ENCODE measurements around the gene ADAP1. TPM values are rescaled to one million over a fixed set of nuclear protein-coding genes. Genes with fewer than 3 reads are reported as not detected.

Gene ADAP1
- total RNA-seq, 2 donors from 2014 or later, result 3.8 to 6.5 TPM

DNA sequence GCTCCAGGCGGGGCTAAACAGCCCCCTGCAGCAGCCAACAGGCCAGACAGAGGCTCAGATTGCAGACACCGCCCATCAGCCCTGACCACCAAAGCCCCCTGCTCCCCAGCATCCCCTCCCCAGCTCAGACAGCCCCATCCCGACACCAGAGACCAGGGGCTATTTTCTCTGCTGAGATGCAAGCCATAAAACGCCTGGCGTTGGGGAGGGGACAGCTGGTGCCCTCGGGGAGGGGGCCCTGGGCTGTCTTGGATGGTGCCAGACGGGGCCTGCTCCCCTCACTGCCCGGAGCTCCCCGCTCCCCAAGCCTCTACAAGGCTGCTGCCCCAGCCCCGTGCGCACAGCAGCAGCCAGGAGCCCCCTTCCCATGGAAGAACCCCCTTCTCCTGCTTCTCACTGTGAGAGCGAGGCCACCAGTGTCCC is 46.3 kb downstream of the ADAP1 start:
- H3K27ac ChIP-seq (ENCODE audit: low read depth, low read length), result no peak overlapping the region
- no peaks in the 10 kb centered on the region for H3K9me3 Mint-ChIP-seq
- WGBS, 2 experiments (ENCODE audit: insufficient coverage in 1 of 2, insufficient read length in 1 of 2), result 88 to 100% methylated on average over 1 to 12 of the region's 12 CpGs

DNA sequence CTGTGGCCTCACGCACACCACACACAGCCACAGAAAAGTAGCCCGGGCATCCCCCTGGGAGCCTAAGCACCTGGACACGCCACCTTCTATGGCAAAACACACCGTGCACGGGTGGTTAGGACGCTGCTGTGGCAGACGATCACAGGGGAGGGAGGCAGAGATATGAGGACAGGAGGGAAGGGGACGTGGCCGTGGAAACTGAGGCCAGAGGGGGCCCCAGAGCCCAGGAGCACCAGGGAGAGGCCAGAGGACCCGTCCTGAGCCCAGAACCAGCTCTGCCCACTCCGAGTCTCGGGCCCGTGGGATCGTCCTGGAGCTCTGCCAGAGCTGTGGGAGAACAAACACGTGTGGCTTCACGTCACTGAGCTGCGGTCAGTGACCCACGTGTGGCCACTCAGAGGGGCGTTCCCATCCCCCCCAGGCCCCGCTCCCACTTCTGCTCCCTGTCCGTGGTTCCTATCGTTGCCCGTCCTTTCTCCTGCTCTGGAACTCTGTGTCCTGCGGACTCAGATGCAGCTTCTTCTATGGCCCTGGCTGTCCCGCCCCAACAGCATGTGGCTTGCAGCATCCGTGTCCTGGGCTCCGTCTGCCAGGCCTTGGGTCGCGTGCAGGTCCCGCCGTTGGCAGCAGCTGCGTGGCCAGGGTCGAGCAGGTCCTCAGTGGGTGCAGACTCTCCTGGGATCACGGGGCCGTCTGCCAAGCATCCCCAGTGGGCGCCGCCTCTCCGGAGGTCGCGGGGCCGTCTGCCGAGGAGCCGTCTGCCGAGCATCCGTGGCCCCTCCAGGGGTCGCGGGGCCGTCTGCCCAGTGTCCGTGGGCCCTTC is 47.1 kb downstream of the ADAP1 start:
- H3K9me3 Mint-ChIP-seq, result no peaks in the 10 kb centered on the region
- H3K4me1 Mint-ChIP-seq, result no peaks in the 10 kb centered on the region
- no peak overlapping the region for H3K4me3 Mint-ChIP-seq
- H3K36me3 Mint-ChIP-seq (ENCODE audit: low read depth), result no peaks in the 10 kb centered on the region
- DNase-seq, result no peak
- no peak overlapping the region for H3K27ac Mint-ChIP-seq
- Histone ChIP-seq H3K4me1 (ENCODE audit: control insufficient read depth, insufficient read depth, low read length) (no peaks in the 10 kb centered on the region), H3K9me3 (ENCODE audit: control insufficient read depth, low read length) (no peaks in the 10 kb centered on the region), H3K27ac (ENCODE audit: low read depth, low read length) (no peak overlapping the region), H3K36me3 (ENCODE audit: control insufficient read depth, insufficient read depth, low read length) (no peaks in the 10 kb centered on the region), H3K4me3 (ENCODE audit: low read length) (no peak overlapping the region), H3K27me3 (ENCODE audit: control insufficient read depth, insufficient read depth, low read length, poor library complexity, severe bottlenecking) (peaks cover 39% of the 10 kb centered on the region), H3K9ac (ENCODE audit: extremely low read depth, low read length, poor library complexity, severe bottlenecking) (no peak overlapping the region)
- H3K27me3 Mint-ChIP-seq (ENCODE audit: insufficient read depth), result peaks cover 38% of the 10 kb centered on the region
- TF ChIP-seq, protein P1, sequence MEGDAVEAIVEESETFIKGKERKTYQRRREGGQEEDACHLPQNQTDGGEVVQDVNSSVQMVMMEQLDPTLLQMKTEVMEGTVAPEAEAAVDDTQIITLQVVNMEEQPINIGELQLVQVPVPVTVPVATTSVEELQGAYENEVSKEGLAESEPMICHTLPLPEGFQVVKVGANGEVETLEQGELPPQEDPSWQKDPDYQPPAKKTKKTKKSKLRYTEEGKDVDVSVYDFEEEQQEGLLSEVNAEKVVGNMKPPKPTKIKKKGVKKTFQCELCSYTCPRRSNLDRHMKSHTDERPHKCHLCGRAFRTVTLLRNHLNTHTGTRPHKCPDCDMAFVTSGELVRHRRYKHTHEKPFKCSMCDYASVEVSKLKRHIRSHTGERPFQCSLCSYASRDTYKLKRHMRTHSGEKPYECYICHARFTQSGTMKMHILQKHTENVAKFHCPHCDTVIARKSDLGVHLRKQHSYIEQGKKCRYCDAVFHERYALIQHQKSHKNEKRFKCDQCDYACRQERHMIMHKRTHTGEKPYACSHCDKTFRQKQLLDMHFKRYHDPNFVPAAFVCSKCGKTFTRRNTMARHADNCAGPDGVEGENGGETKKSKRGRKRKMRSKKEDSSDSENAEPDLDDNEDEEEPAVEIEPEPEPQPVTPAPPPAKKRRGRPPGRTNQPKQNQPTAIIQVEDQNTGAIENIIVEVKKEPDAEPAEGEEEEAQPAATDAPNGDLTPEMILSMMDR (conservative IDR thresholded peaks at IDR 0.05), result no peak
- WGBS, 2 experiments (ENCODE audit: insufficient coverage in 1 of 2, insufficient read length in 1 of 2), result 90 to 93% methylated on average over 34 to 49 of the region's 49 CpGs

More for the DNA sequence above, 46.3 kb downstream of the ADAP1 start:
- no peak overlapping the region for H3K4me3 Mint-ChIP-seq
- no peaks in the 10 kb centered on the region for H3K36me3 Mint-ChIP-seq (ENCODE audit: low read depth)
- DNase-seq, result no peak
- H3K27ac Mint-ChIP-seq, result no peak overlapping the region
- Histone ChIP-seq H3K4me3 (ENCODE audit: low read length) (no peak overlapping the region), H3K4me1 (ENCODE audit: control insufficient read depth, insufficient read depth, low read length) (no peaks in the 10 kb centered on the region), H3K27me3 (ENCODE audit: control insufficient read depth, insufficient read depth, low read length, poor library complexity, severe bottlenecking) (peaks cover 39% of the 10 kb centered on the region), H3K36me3 (ENCODE audit: control insufficient read depth, insufficient read depth, low read length) (no peaks in the 10 kb centered on the region), H3K9me3 (ENCODE audit: control insufficient read depth, low read length) (no peaks in the 10 kb centered on the region), H3K9ac (ENCODE audit: extremely low read depth, low read length, poor library complexity, severe bottlenecking) (no peak overlapping the region)
- H3K4me1 Mint-ChIP-seq, result no peaks in the 10 kb centered on the region
- peaks cover 35% of the 10 kb centered on the region for H3K27me3 Mint-ChIP-seq (ENCODE audit: insufficient read depth)
- TF ChIP-seq, protein P1 (conservative IDR thresholded peaks at IDR 0.05), result no peak

DNA sequence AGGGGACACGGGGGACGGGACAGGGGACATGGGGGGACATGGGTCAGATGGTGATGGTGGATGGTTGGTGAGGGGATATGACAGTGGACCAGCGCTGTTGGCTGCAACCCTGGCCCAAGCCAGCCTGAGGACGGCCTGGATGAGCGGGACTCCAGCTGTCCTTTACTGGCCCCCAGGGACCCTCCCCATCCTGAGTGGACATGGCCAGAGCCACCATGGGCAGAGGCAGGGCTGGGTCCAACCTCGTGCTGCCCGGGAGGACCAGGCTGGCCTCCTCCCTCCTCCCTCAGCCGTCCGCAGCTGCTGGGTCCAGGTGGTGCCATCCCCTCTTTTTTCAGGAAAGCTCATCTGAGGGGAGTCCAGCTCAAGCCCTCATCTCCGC is 47.7 kb downstream of the ADAP1 start:
- H3K9ac ChIP-seq (ENCODE audit: extremely low read depth, low read length, poor library complexity, severe bottlenecking), result no peak overlapping the region
- TF ChIP-seq, protein P1 (conservative IDR thresholded peaks at IDR 0.05), result no peak
- no peaks in the 10 kb centered on the region for H3K9me3 ChIP-seq (ENCODE audit: control insufficient read depth, low read length)
- H3K27me3 Mint-ChIP-seq (ENCODE audit: insufficient read depth), result peaks cover 38% of the 10 kb centered on the region
- H3K4me3 Mint-ChIP-seq, result no peak overlapping the region
- WGBS, 2 experiments (ENCODE audit: insufficient coverage in 1 of 2, insufficient read length in 1 of 2), result 67 to 85% methylated on average over 5 to 8 of the region's 10 CpGs
- H3K27me3 ChIP-seq (ENCODE audit: control insufficient read depth, insufficient read depth, low read length, poor library complexity, severe bottlenecking), result peaks cover 39% of the 10 kb centered on the region
- H3K4me3 ChIP-seq (ENCODE audit: low read length), result no peak overlapping the region
- H3K36me3 Mint-ChIP-seq (ENCODE audit: low read depth), result no peaks in the 10 kb centered on the region
- DNase-seq, result no peak
- H3K36me3 ChIP-seq (ENCODE audit: control insufficient read depth, insufficient read depth, low read length), result no peaks in the 10 kb centered on the region
- H3K4me1 Mint-ChIP-seq, result no peaks in the 10 kb centered on the region
- no peaks in the 10 kb centered on the region for H3K9me3 Mint-ChIP-seq
- H3K4me1 ChIP-seq (ENCODE audit: control insufficient read depth, insufficient read depth, low read length), result no peaks in the 10 kb centered on the region
- H3K27ac Mint-ChIP-seq, result no peak overlapping the region
- no peak overlapping the region for H3K27ac ChIP-seq (ENCODE audit: low read depth, low read length)
